ENCODE measurements around the gene GNG7.
"Not testable (repeated sequence)": the region's sequence is repeated elsewhere in the genome, so short reads cannot be mapped to it uniquely, and the experiment has no call there.

Gene GNG7

GRCh38 chr19:2476451-2477140, 225.9 kb downstream of the GNG7 start:
- DNase-seq (ENCODE audit: extremely low read depth in 1 of 2, low read depth in 1 of 2) = peak in 1 of 2 donors; percentile 32

DNA sequence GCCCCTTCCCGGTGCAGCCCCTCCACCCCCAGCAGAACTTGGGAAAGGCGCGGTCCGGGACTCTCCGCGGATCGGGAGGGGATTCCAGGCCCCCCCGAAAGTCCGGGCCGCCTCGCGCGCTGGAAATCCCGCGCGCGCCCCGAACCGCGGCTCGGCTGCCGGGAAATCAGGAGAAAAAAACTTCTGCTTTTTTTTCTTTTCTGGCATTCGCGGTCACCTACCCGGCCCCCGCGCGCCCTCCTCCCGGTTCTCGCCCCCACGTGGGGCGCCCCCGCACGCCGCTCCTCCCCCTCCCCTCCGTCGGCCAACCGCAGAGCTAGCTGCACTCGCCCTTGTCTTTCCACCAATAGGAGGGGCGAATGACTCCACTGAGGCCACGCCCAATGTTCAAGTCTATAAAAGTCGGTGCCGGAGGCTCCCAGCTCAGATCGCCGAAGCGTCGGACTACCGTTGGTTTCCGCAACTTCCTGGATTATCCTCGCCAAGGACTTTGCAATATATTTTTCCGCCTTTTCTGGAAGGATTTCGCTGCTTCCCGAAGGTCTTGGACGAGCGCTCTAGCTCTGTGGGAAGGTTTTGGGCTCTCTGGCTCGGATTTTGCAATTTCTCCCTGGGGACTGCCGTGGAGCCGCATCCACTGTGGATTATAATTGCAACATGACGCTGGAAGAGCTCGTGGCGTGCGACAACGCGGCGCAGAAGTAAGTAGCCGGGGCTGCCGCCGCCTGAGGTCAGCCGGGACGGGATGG, 226.6 kb downstream of the GNG7 start, which contains the start of gene GADD45B:
TSS of gene GADD45B (plus strand) at position 426 of the 749 bp plus-strand sequence. CDS start at position 658, 232 bp downstream.
- peak; percentile 95 to 97 for DNase-seq (ENCODE audit: extremely low read depth in 1 of 2, low read depth in 1 of 2)

DNA sequence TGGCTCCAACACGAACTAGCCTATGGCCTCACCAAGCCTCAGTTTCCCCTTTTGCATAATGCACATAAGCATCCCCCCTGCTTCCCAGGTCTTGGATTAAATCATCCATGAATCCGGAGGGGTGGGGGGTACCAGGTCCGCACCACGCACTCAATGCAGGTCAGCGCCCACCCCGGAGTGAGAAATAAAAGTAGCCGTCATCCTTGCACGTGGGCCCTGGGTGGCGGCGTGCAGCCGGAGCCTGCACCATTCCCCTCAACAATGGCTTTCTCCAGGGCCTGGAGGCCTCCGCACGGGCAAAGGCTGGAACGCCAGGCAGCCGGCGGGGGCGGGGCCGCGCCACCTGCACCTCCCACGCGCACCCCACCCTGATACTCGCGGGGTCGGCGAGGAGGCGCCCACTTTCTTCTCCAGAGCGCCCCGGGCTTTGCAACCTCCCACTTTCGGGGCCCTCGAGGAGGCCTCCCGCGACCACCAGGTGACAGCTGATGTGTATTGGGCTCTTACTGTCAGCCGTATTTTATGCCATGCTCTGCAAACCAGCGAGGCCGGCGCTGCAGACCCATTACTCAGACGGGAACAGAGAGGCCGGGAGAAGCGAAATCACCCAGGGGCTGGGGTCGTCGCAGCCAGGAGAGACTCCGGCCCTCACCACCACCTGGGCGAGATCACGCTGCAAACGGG, 227.3 kb downstream of the GNG7 start:
- peak in 1 of 2 donors; percentile 39 for DNase-seq (ENCODE audit: extremely low read depth in 1 of 2, low read depth in 1 of 2)

DNA sequence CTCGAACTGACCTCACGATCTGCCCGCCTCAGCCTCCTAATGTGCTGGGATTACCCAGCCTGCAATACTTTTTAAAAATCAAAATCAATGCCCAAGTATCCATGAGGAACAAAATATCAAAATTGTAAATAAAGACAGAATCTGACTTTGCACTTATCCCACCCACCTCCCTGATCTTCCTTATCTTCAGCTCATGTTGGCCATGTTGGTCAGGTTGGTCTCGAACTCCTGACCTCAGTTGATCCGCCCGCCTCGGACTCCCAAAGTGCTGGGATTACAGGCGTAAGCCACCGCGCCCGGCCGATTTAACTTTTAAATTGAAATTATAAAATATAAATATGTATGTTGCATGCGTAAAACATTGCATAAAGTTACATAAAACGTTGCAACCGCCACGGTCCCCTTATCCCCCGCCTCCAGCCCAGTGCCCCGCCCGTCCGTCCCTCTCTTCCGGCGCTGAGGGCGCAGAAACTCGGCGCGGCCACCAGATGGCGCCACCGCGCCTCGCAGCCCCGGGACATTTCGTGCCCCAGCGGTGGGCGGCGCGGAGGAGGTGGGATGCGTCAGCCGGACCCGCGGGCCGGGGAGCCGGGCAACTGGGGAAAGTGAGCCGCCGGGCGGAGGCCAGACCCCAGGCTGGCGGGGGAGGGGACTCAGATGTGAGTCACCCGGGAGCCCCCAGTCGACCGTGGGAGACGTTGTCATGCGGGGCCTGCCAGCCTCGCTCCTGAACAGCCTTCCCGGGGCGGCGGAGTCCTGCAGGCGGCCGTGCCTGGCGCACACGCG, 228.1 kb downstream of the GNG7 start:
- DNase-seq (ENCODE audit: extremely low read depth in 1 of 2, low read depth in 1 of 2) = peak; percentile 72 to 80

DNA sequence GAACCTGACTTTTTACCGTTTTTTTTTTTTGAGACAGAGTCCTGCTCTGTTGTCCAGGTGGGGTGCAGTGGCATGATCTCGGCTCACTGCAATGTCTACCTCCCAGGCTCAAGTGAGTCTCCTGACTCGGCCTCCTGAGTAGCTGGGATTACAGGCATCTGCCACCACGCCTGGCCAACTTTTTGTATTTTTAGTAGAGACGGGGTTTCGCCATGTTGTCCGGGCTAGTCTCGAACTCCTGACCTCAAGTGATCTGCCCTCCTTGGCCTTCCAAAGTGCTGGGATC, 232.6 kb downstream of the GNG7 start:
- not testable (repeated sequence) for DNase-seq (ENCODE audit: extremely low read depth in 1 of 2, low read depth in 1 of 2)

- DNase-seq (ENCODE audit: extremely low read depth in 1 of 2, low read depth in 1 of 2) = no peak
Observed at GRCh38 chr19:2469102-2469914, 233.2 kb downstream of the GNG7 start.

- DNase-seq (ENCODE audit: extremely low read depth in 1 of 2, low read depth in 1 of 2) = no peak
Observed at GRCh38 chr19:2468596-2468995, 233.9 kb downstream of the GNG7 start.

DNA sequence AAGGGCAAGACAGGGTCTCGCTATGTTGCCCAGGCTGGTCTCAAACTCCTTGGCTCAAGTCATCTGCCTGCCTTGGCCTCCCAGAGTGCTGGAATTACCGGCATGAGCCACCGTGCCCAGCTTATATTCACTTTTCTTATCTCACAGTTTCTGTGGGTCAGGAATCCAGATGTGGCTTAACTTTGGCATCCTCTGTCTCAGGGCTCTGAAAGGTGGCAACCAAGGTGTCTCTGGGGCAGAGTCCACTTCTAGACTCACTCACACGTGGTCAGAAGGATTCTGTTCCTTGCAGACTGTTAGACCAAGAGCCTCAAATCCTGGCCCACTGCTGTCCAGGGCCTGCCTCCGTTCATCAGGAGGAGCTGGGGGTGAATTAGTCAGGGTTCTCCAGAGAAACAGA, 238.1 kb downstream of the GNG7 start:
- DNase-seq (ENCODE audit: extremely low read depth in 1 of 2, low read depth in 1 of 2) = no peak

DNA sequence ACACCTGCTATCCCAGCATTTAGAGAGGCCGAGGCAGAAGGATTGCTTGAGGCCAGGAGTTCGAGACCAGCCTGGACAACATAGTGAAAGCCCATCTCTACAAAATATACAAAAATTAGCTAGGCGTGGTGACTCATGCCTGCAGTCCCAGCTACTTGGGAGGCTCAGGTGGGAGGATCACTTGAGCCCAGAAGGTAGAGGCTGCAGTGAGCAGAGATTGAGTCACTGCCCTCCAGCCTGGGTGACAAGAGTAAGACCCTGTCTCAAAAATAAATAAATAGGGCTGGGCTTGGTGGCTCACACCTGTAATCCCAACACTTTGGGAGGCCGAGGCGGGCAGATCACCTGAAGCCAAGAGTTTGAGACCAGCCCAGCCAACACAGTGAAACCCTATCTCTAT, 238.8 kb downstream of the GNG7 start:
- DNase-seq (ENCODE audit: extremely low read depth in 1 of 2, low read depth in 1 of 2) = not testable (repeated sequence)

GRCh38 chr19:2462635-2463421, 239.7 kb downstream of the GNG7 start:
- no peak for DNase-seq (ENCODE audit: extremely low read depth in 1 of 2, low read depth in 1 of 2)

DNA sequence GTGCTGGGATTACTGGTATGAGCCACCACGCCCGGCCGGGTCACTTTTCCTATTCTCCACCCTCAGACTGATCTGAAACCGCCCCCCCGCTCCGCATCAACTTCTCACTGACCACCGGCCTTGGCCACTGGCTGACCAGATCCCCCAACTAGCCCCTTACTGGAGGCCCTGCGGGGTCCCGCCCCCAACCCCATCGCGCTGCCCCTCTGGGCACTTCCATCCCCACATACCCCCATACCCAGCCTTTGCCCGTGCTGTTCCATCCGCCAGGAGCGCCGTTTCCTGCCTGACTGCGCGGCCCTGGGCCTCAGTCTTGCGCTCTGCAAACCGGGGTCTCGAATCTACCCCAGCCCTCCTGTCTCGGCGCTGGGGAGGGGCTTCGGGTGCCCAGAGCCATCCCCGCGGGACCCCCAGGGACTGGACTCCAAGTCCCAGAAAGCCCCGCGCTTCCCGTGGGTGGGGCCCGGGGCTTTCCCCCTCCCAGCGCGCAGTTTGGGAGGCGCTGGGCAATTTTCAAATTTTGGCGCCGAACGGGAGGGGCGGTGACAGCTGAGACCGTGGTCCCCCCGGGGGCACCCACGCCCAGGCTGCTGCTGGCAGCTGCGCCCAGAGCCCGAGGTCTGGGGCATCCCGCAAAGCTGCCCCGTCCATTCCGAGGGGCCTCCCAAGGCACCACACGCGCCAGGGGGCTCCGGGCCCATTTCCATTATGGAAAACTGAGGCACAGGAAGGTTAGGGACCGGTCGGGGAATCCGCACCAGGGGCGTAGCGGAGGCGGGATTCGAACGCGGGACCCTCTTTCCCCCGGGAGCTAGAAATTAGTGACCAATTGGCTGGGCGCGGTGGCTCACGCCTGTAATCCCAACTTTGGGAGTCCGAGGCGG, 240.5 kb downstream of the GNG7 start:
- peak in 1 of 2 donors; percentile 34 for DNase-seq (ENCODE audit: extremely low read depth in 1 of 2, low read depth in 1 of 2)
